ENCODE data around the gene USP3.
"Not testable (repeated sequence)": the region's sequence is repeated elsewhere in the genome, so short reads cannot be mapped to it uniquely, and the experiment has no call there.

The USP3 gene

GRCh38 chr15:63611177-63611576 is 106.8 kb downstream of the USP3 start:
- H3K9me3 ChIP-seq (ENCODE audit: insufficient read depth, low read depth, low read length), result no peaks in the 10 kb centered on the region
- H2AFZ ChIP-seq (ENCODE audit: low read length), result no peak overlapping the region
- H3K4me1 ChIP-seq (ENCODE audit: insufficient read depth, low read length, poor library complexity, severe bottlenecking), result peaks cover 12% of the 10 kb centered on the region
- H3K36me3 ChIP-seq (ENCODE audit: insufficient read depth, low read length), result peaks cover 6% of the 10 kb centered on the region; the same call in 1 of the 2 replicates
- TF ChIP-seq, protein P1, sequence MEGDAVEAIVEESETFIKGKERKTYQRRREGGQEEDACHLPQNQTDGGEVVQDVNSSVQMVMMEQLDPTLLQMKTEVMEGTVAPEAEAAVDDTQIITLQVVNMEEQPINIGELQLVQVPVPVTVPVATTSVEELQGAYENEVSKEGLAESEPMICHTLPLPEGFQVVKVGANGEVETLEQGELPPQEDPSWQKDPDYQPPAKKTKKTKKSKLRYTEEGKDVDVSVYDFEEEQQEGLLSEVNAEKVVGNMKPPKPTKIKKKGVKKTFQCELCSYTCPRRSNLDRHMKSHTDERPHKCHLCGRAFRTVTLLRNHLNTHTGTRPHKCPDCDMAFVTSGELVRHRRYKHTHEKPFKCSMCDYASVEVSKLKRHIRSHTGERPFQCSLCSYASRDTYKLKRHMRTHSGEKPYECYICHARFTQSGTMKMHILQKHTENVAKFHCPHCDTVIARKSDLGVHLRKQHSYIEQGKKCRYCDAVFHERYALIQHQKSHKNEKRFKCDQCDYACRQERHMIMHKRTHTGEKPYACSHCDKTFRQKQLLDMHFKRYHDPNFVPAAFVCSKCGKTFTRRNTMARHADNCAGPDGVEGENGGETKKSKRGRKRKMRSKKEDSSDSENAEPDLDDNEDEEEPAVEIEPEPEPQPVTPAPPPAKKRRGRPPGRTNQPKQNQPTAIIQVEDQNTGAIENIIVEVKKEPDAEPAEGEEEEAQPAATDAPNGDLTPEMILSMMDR (conservative IDR thresholded peaks at IDR 0.05; ENCODE audit: low read length), result no peak
- no peak for TF ChIP-seq EZH2phosphoT487 (IDR thresholded peaks at IDR 0.05; ENCODE audit: borderline replicate concordance)
- no peaks in the 10 kb centered on the region for H3K27me3 ChIP-seq (ENCODE audit: insufficient read depth, low read length, poor library complexity, severe bottlenecking)
- H3F3A ChIP-seq (ENCODE audit: low read depth), result no peaks in the 10 kb centered on the region; the same call in 1 of the 2 replicates
- peak overlapping the region; percentile 58 for H3K9ac ChIP-seq (ENCODE audit: low read depth, low read length, poor library complexity, severe bottlenecking)
- H3K79me2 ChIP-seq (ENCODE audit: insufficient read depth, low read length), result no peaks in the 10 kb centered on the region
- H3K4me2 ChIP-seq (ENCODE audit: low read depth, low read length, poor library complexity, severe bottlenecking), result peak overlapping the region; percentile 68
- H4K20me1 ChIP-seq (ENCODE audit: insufficient read depth, low read length, poor library complexity, severe bottlenecking), result no peaks in the 10 kb centered on the region
- H3K9me2 ChIP-seq (replicated peaks; ENCODE audit: low read depth, low read length), result no peaks in the 10 kb centered on the region
- no peak overlapping the region for H3K4me3 ChIP-seq (ENCODE audit: low read length, poor library complexity, severe bottlenecking)

DNA sequence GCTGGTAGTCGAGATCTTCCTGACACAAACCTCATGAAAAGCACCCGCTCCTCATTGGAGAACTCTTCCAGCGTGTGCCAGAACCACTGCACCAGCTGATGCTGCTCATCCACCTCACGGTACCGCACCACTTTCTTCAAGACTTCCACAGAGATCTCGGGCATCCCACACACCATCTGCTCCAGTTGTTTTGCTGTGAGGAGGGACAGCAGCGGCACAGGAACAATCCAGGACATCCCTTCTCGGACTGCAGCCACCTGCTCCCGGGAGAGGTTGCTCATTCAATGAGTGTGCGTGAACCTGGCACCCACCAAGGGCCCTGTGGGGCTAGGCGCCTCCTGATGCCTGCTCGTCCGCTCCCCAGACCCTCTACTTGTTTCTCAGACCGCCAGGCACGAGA is 107.9 kb downstream of the USP3 start:
- H3F3A ChIP-seq (ENCODE audit: low read depth), result no peaks in the 10 kb centered on the region; the same call in 1 of the 2 replicates
- H2AFZ ChIP-seq (ENCODE audit: low read length), result no peak overlapping the region
- no peaks in the 10 kb centered on the region for H3K9me3 ChIP-seq (ENCODE audit: insufficient read depth, low read depth, low read length)
- H3K4me1 ChIP-seq (ENCODE audit: insufficient read depth, low read length, poor library complexity, severe bottlenecking), result peaks cover 9% of the 10 kb centered on the region
- no peaks in the 10 kb centered on the region for H4K20me1 ChIP-seq (ENCODE audit: insufficient read depth, low read length, poor library complexity, severe bottlenecking)
- no peak for TF ChIP-seq EZH2phosphoT487 (IDR thresholded peaks at IDR 0.05; ENCODE audit: borderline replicate concordance)
- H3K36me3 ChIP-seq (ENCODE audit: insufficient read depth, low read length), result peaks cover 7% of the 10 kb centered on the region; the same call in 1 of the 2 replicates
- no peak overlapping the region for H3K4me2 ChIP-seq (ENCODE audit: low read depth, low read length, poor library complexity, severe bottlenecking)
- H3K79me2 ChIP-seq (ENCODE audit: insufficient read depth, low read length), result no peaks in the 10 kb centered on the region
- H3K9ac ChIP-seq (ENCODE audit: low read depth, low read length, poor library complexity, severe bottlenecking), result no peak overlapping the region
- no peak overlapping the region for H3K4me3 ChIP-seq (ENCODE audit: low read length, poor library complexity, severe bottlenecking)
- no peaks in the 10 kb centered on the region for H3K27me3 ChIP-seq (ENCODE audit: insufficient read depth, low read length, poor library complexity, severe bottlenecking)
- no peaks in the 10 kb centered on the region for H3K9me2 ChIP-seq (replicated peaks; ENCODE audit: low read depth, low read length)

DNA sequence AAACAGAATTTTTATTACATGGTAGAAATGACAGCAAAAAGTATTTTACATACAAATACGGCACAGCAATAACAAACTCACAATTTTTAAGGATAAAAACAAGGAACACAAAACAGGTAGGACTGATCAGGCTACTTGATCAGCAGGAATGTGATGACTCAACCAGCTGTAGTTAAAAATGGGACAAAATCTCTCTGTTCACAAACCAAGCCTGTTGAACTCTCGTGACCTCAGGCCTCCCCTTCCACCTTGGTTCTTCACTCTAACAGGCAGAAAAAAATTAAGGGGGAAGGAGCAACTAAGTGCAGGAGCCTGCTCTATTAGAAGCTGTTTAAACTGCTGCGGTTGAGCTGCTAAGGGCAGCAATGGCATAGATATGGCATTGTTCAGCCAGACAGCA is 111.5 kb downstream of the USP3 start:
- H3K36me3 ChIP-seq (ENCODE audit: insufficient read depth, low read length), result peaks cover 7% of the 10 kb centered on the region; the same call in 1 of the 2 replicates
- peaks cover 2% of the 10 kb centered on the region for H3K4me1 ChIP-seq (ENCODE audit: insufficient read depth, low read length, poor library complexity, severe bottlenecking)
- H3K4me2 ChIP-seq (ENCODE audit: low read depth, low read length, poor library complexity, severe bottlenecking), result no peak overlapping the region
- H3K79me2 ChIP-seq (ENCODE audit: insufficient read depth, low read length), result no peaks in the 10 kb centered on the region
- no peak overlapping the region for H3K4me3 ChIP-seq (ENCODE audit: low read length, poor library complexity, severe bottlenecking)
- no peak overlapping the region for H2AFZ ChIP-seq (ENCODE audit: low read length)
- H4K20me1 ChIP-seq (ENCODE audit: insufficient read depth, low read length, poor library complexity, severe bottlenecking), result no peaks in the 10 kb centered on the region
- no peaks in the 10 kb centered on the region; the same call in 1 of the 2 replicates for H3F3A ChIP-seq (ENCODE audit: low read depth)
- no peaks in the 10 kb centered on the region for H3K9me3 ChIP-seq (ENCODE audit: insufficient read depth, low read depth, low read length)
- no peaks in the 10 kb centered on the region for H3K27me3 ChIP-seq (ENCODE audit: insufficient read depth, low read length, poor library complexity, severe bottlenecking)
- H3K9me2 ChIP-seq (replicated peaks; ENCODE audit: low read depth, low read length), result no peaks in the 10 kb centered on the region
- TF ChIP-seq, protein P1 (conservative IDR thresholded peaks at IDR 0.05; ENCODE audit: low read length), result no peak
- TF ChIP-seq EZH2phosphoT487 (IDR thresholded peaks at IDR 0.05; ENCODE audit: borderline replicate concordance), result no peak
- H3K9ac ChIP-seq (ENCODE audit: low read depth, low read length, poor library complexity, severe bottlenecking), result no peak overlapping the region

- not testable (repeated sequence) for H3K4me1 ChIP-seq (ENCODE audit: insufficient read depth, low read length, poor library complexity, severe bottlenecking); H3K79me2 ChIP-seq (ENCODE audit: insufficient read depth, low read length); H3K4me2 ChIP-seq (ENCODE audit: low read depth, low read length, poor library complexity, severe bottlenecking); H3K27me3 ChIP-seq (ENCODE audit: insufficient read depth, low read length, poor library complexity, severe bottlenecking); H3K9me2 ChIP-seq (replicated peaks; ENCODE audit: low read depth, low read length); H3K9ac ChIP-seq (ENCODE audit: low read depth, low read length, poor library complexity, severe bottlenecking); H3K4me3 ChIP-seq (ENCODE audit: low read length, poor library complexity, severe bottlenecking); H3K9me3 ChIP-seq (ENCODE audit: insufficient read depth, low read depth, low read length); H4K20me1 ChIP-seq (ENCODE audit: insufficient read depth, low read length, poor library complexity, severe bottlenecking); H2AFZ ChIP-seq (ENCODE audit: low read length); H3F3A ChIP-seq (ENCODE audit: low read depth)
- peaks cover 12% of the 10 kb centered on the region; the same call in 1 of the 2 replicates for H3K36me3 ChIP-seq (ENCODE audit: insufficient read depth, low read length)
Observed at GRCh38 chr15:63617147-63617546, 112.8 kb downstream of the USP3 start.

GRCh38 chr15:63617627-63618026 is 113.2 kb downstream of the USP3 start:
- H3K9me2 ChIP-seq (replicated peaks; ENCODE audit: low read depth, low read length); H3K4me2 ChIP-seq (ENCODE audit: low read depth, low read length, poor library complexity, severe bottlenecking); H3K27me3 ChIP-seq (ENCODE audit: insufficient read depth, low read length, poor library complexity, severe bottlenecking); H3K9ac ChIP-seq (ENCODE audit: low read depth, low read length, poor library complexity, severe bottlenecking); H3K4me1 ChIP-seq (ENCODE audit: insufficient read depth, low read length, poor library complexity, severe bottlenecking); H3K79me2 ChIP-seq (ENCODE audit: insufficient read depth, low read length); H4K20me1 ChIP-seq (ENCODE audit: insufficient read depth, low read length, poor library complexity, severe bottlenecking); H2AFZ ChIP-seq (ENCODE audit: low read length); H3F3A ChIP-seq (ENCODE audit: low read depth); H3K9me3 ChIP-seq (ENCODE audit: insufficient read depth, low read depth, low read length); H3K4me3 ChIP-seq (ENCODE audit: low read length, poor library complexity, severe bottlenecking): not testable (repeated sequence)
- H3K36me3 ChIP-seq (ENCODE audit: insufficient read depth, low read length), result peaks cover 17% of the 10 kb centered on the region; the same call in 1 of the 2 replicates

DNA sequence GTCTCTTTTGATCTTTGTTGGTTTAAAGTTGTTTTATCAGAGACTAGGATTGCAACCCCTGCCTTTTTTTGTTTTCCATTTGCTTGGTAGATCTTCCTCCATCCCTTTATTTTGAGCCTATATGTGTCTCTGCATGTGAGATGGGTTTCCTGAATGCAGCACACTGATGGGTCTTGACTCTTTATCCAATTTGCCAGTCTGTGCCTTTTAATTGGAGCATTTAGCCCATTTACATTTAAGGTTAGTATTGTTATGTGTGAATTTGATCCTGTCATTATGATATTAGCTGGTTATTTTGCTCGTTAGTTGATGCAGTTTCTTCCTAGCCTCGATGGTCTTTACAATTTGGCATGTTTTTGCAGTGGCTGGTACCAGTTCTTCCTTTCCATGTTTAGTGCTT is 116.4 kb downstream of the USP3 start:
- H3K79me2 ChIP-seq (ENCODE audit: insufficient read depth, low read length); H3K27me3 ChIP-seq (ENCODE audit: insufficient read depth, low read length, poor library complexity, severe bottlenecking); H3K9me2 ChIP-seq (replicated peaks; ENCODE audit: low read depth, low read length); H3K4me3 ChIP-seq (ENCODE audit: low read length, poor library complexity, severe bottlenecking); H3K4me1 ChIP-seq (ENCODE audit: insufficient read depth, low read length, poor library complexity, severe bottlenecking); H2AFZ ChIP-seq (ENCODE audit: low read length); H3K9ac ChIP-seq (ENCODE audit: low read depth, low read length, poor library complexity, severe bottlenecking); H3K4me2 ChIP-seq (ENCODE audit: low read depth, low read length, poor library complexity, severe bottlenecking); H3F3A ChIP-seq (ENCODE audit: low read depth); H3K9me3 ChIP-seq (ENCODE audit: insufficient read depth, low read depth, low read length); H4K20me1 ChIP-seq (ENCODE audit: insufficient read depth, low read length, poor library complexity, severe bottlenecking): not testable (repeated sequence)
- H3K36me3 ChIP-seq (ENCODE audit: insufficient read depth, low read length), result peaks cover 37% of the 10 kb centered on the region; the same call in 1 of the 2 replicates
